NCI-H2196 (cell line): ENCODE results near the gene RAB24.

Experiments
- DNase-seq: peaks from one replicate; lab custom pipeline; 2025; ENCODE audit not compliant: unreplicated experiment; lab: John Stamatoyannopoulos, UW

The RAB24 gene

DNA sequence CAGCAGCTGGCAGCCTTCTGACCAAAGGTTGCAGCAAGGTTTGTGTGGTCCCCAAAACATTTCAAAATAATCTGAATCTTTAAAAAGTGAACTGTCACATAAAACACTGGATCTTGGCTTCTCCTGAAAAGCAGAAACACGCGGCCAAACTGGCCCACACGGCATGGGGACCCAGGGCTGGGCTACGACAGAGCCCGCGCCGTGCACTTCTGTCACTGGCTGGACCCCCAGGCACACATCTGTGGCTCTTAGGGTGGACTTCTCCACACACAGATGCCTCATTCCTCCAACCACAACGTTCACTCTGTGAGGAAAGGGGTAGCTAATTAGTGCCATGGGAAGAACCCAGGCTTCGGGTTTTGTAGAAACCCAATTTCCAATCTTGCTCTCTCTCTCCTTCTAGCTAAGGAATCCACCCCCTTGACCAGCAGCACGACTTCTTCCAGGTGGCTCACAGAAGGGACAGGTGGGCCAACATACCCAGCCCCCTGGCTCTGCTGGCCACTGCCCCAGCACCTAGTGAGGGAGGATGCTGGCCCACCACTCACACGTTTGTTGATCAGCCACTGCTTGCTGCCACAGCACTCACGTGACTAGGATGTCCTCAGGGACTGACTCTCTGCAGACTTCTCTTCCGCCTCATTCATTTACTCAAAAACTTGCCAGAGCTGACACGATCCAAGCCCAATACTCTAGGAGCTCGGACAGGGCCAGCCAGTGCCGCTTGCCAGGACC, 30.1 kb upstream of the RAB24 start:
- DNase-seq = no peak

- DNase-seq = no peak
These were observed 29.4 kb upstream of the RAB24 start for GRCh38 chr5:177332896-177333260.

DNA sequence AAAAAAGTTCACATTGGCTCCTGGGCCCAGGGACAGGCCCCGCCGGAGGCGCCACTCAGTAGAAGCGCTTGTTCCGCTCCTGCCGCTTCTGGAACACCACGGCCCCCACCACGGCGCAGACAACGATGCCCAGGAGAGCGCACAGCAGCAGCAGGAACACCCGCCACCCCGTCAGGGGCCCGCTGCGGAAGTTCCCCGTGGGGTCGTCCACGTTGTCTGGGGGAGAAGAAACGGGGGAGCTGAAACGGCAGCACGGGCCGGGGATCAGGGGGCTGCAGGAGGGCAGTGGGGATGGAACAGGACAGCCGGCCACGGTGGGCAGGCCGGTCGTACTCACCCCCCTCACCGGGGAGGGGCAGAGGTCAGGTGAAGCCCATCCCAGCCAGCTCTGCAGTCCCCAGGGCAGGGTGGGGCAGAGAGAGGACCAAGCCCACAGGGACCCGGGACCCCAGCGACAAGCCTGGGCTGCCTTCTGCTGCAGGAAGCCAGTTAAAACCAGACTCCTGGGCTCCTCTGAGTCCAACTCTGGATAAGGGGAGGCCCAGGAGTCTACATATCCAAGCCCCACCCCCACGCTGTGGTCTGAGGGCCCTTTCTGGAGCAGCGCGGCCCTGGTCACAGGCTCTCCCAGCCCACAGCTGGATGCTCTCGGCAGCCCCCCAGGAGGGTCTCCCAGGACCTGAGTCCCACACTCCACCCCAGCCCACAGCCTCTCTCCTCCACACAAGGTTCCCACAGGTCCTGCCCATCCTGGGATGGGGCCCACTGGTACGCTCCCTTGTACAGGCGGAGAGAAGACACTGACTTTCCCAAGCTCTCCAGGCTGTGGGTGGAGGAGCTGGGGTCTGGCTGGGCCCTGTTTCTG, 28.7 kb upstream of the RAB24 start:
- DNase-seq = no peak

DNA sequence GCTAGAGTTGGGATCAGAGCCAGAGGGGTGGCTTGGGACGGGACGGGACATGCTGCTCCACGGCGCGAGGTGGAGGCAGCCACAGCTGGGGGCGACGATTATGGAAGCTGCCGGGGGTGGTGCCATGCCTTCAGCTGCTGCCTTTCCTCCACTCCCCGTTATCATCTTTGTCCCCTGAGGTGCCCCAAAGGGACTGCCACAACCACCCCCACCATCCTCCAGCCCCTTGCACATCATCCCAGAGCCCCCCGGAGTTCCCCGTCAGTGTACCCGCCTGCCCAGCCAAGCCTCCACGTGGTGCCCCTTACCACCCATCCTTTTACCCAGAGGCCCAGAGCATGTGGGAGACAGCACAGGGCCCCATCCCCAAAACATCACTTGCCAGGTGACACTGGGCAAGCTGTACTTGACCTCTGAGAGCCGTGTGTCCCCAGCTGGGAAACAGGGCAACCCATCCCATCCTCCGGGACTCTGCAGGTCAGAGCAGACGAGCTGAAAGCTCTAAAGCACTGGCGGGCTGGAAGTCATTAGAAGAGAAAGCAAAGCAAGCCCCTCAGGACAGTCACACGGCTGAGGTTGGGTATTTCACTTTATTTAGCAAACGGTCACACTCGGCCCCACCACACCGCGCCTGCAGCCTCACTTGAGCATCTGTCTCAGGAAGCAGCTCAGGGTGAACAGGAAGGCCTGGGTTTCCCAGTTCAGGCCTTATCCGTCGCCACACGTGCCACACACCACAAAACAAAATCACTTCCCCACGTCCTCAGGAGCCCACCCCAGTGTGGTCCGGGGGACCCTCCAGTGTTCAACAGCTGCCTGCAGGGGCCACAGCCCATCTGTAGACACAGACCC, 27.7 kb upstream of the RAB24 start:
- DNase-seq = no peak

- DNase-seq = no peak
These were observed 26.4 kb upstream of the RAB24 start for GRCh38 chr5:177329883-177330282.

DNA sequence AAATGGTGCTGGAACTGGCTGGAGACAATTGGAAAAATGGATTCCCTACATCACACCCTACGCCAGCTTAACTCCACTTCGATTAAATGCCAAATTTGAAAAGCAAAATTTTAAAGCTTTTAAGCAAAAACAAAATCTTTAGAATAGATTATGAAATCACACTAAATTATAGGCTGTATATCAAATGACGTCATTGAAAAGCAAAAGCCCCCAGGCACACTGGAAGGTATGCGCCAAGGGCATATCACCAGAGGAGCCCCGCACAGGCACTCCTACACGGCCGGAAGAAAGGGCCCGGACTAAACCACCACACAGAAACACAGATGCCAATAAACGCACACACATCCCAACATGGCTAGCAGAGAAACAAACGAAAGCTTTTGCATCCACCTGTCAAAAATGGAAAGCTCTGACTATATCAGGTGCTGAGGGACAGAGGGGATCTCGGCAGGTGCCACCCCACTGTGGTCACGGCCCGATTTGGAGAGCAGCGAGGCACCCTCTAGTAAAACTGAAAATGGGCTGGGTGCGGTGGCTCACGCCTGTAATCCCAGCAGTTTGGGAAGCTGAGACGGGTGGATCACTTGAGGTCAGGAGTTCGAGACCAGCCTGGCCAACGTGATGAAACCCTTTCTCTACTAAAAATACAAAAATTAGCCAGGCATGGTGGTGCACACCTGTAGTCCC, 25.2 kb upstream of the RAB24 start:
- DNase-seq = no peak

- DNase-seq = no peak
These were observed 24.3 kb upstream of the RAB24 start for GRCh38 chr5:177327539-177328522.

GRCh38 chr5:177325868-177326381, 22.4 kb upstream of the RAB24 start:
- no peak for DNase-seq

GRCh38 chr5:177320879-177321278, 17.4 kb upstream of the RAB24 start:
- no peak for DNase-seq

DNA sequence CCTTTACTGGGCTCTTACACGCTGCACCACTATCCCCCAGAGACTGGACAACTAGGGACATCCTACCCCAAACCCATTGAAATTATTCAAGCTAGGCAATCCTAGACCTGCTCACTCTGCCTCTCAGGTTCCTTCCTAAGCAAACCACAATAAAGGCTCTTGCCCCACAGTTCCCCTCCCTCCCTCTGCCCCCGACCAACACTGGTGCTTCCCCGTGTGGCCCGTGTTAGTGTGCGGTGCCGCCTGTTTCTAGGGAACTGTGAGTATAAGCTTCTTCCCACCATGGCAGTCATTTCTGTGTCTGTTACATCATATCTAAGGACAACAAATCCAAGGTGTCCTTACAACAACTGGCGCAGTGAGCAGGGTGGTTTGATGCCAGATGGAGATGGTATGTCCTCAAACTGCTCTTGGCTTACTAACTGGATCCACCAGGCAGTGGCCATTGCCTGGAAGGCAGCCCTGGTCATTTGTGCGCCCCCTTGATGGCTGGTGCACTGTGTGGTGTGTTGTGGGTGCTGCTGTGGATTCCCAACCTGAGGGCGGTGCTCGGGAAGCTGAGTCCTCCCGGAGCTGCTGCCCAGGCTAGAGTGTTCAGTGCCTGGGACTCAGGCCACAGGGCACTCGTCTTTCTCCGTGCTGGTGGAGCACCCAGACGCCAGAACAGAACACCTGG, 16.5 kb upstream of the RAB24 start:
- DNase-seq = no peak

DNA sequence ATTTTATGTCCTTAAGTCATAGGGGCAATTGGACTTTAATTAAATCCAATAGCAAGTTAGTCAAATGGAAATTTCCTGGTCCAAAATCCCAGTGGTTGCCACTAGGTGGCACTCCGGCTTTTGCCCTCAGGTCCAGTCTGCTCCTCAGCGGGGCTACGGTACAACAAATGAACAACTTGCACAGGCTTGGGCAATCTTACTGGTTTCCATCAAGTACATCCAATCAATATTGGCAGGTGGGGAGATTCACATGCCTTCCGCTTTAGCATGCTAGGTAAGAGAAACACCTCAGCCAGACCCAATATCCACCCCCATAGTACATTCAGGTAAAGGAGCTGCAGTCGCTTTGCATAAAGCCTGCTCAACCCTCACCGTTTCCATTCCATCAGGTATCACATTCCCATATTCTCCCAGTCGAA, 14.4 kb upstream of the RAB24 start:
- DNase-seq = peak; percentile 80

GRCh38 chr5:177316005-177316404, 12.5 kb upstream of the RAB24 start:
- no peak for DNase-seq

- no peak for DNase-seq
These were observed 11.9 kb upstream of the RAB24 start for GRCh38 chr5:177315411-177315810.

DNA sequence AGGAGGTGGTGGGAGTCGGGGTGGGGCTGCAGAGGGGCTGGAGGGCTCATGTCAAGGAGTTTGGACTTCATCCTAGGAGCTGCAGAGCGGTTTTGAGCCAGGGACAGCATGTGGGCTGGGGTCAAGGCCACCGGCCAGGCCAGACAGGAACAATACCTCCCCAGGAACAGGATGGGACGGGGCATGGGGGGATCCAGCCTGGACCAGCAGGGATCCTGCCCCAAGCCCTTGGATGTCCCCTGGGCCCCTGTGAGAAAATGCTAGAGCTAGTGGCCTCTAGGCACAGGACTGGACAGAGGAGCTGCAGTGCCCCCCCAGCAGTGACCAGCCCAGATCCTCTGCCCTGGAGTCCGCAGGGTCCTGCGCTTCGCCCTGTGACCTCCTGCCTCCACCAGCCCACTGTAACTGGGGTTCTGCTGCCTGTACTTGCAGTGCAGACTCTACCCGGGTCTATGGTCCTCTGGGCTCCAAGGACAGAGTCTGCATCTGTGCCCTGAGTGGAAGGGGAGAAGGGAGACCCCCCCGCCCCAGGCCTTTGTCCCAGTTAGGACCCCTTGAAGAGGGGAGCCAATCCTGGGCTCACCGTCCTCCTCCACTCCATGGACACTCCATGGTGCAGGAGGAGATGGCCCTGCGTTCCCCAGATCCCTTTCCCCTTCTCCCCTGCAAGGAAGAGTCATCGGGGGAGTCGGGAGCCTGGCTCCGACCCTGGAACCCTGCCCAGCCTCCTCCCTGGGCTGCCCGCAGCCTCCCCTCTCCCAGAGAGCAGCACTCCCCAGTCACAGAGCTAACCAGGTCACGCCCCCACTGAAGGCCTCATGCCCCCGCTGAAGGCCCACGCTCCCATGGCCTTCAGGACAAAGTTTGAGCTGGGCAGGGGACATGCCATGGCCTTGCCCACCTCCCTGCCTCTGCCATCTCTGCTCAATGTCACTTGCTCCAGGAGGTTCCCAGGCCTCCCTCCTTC, 11.1 kb upstream of the RAB24 start:
- no peak for DNase-seq

GRCh38 chr5:177313561-177314259, 10.2 kb upstream of the RAB24 start:
- no peak for DNase-seq

GRCh38 chr5:177312649-177313181, 9.2 kb upstream of the RAB24 start:
- DNase-seq = peak; percentile 43
